Fibroblast of upper back skin (primary cell): ENCODE results near the gene NIN.
A peak's percentile ranks its signal among the peaks of the same experiment; 100 is the strongest.
"Not testable (repeated sequence)": the region's sequence is repeated elsewhere in the genome, so short reads cannot be mapped to it uniquely, and the experiment has no call there.

Experiments
- DNase-seq: peaks from one replicate; pipeline ENCODE4 v3.0.0-alpha.2; 2013

Gene NIN

DNA sequence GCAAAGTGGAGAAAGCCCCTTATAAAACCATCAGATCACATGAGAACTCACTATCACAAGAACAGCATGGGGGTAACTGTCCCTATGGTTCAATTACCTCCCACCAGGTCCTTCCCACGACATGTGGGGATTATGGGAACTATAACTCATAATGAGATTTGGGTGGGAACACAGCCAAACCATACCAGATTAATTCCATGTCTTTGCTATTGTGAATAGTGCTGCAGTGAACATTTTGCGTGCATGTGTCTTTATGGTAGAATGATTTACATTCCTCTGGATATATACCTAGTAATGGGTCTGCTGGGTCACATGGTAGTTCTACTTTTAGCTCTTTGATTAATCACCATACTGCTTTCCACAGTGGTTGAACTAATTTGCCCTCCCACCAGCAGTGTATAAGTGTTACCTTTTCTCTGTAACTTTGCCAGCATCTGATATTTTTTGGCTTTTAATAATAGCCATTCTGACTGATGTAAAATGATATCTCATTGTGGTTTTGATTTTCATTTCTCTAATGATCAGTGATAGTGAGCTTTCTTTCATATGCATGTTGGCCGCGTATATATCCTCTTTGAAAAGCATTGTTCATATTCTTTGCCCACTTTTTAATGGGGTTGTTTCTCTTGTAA, 133.2 kb downstream of the NIN start:
- DNase-seq = peak; percentile 93

DNA sequence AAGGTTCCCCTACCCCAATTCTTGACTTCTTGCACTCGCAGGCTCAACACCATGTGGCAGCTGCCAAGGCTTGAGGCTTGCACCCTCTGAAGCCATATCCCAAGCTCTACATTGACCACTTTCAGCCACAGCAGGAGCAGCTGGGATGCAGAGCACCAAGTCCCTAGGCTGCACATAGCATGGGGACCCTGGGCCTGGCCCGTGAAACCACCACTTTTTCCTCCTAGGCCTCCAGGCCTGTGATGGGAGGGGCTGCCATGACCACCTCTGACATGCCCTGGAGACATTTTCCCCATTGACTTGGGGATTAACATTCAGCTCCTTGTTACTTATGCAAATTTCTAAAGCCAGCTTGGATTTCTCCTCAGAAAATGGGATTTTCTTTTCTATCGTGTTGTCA, 136.7 kb downstream of the NIN start:
- DNase-seq = not testable (repeated sequence)

DNA sequence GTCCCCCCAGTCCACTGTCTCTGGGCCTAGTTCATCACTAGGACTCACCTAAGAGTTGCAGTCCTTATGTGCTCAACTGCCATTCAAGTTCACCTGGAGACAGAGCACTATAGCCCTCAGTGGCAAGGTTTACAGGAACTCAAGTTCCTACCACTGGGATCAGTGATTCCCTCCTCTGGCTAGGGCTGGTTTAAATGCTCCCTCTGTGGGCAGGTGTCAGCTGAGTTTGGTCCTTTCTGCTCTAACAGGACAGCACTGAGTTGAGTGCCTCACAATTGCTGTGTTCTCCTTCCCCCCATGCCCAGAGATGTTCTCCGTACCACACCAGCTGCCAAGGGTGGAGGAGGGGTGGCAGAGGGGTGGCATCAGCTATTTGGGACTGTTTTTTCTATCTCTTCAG, 142.1 kb downstream of the NIN start:
- no peak for DNase-seq

DNA sequence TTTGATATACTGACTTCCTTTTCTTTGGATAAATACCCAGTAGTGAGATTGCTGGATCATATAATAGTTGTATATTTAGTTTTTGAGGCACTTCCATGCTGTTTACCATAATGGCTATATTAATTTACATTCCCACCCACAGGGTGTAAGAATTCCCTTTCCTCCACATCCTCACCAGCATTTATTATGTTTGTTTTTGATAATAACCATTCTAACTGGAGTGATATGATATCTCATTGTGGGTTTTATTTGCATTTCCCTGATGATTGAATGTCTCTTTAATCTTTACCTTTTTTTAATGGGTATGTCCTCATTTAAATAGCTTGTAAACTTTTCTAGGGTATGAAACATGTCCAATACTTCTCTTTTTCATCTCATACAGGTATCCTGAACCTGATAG, 151.3 kb downstream of the NIN start:
- DNase-seq = no peak

DNA sequence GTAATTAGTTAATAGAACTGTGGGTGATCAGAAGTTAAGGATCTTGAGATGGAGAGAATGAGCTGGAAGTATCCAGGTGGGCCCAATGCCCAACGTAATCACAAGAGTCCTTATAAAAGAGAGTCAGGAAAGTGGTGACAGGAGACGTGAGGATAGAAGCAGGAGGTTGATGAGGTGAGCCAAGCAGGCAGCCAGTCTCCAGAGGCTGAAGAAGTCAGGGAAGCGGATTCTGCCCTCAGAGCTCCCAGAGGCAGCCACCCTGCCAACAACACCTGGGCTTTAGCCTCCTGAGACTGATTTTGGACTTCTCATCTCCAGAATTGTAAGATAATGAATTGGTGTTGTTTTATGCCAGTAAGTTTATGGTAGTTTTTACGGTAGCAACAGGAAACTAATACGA, 152.8 kb downstream of the NIN start:
- DNase-seq = no peak

DNA sequence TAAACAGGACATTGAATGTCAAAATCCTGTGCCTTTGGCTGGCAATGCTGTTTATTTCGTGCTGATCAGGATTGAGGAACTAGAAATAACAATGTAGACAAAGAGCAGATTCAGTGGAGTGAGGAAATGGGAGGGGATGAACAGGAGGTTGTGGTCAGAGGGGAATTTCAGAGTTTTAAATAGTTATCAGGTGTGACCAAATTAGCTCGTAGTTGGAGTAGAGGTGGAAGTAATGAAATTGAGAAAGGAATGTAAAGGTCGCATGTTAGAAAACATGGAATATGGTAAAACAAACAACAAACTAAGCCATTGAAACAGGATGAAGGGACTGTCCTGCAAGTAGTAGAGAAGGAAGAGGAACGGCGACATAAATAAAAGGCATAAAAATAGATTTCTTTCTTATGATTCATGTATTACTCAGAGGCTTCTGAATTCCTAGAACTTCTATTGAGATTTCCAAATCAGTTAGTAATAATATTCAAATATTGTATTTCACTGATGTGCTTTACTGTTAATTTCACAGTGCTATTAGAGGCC, 153.4 kb downstream of the NIN start:
- DNase-seq = peak; percentile 72

DNA sequence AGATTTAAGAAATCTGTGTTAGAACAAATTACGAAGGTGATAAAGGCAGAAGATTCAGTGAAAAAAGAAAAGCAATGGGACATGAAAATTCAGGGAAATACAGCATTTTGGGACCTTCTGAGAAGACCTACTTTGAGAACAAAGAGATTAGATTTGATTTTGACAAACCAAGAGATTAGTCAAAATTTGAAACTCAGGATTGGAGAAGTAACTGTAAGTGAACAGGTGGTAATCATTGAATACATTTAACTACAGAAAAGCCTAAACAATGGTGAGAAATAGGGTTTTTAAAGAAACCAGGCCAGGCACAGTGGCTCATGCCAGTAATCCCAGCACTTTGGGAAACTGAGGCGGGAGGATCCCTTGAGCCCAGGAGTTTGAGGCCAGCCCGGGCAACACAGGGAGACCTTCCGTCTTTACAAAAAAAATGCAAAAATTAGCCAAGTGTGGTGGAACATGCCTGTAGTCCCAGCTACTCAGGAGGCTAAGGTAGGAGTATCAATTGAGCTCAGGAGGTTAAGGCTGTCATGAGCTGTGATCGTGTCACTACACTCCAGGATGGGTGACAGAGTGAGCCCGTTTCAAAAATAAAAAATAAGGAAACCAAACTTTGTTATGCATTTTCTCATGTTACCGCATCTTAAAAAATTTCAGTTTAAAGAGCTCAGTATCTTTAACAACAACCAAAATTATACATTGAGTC, 154.0 kb downstream of the NIN start:
- DNase-seq = no peak

DNA sequence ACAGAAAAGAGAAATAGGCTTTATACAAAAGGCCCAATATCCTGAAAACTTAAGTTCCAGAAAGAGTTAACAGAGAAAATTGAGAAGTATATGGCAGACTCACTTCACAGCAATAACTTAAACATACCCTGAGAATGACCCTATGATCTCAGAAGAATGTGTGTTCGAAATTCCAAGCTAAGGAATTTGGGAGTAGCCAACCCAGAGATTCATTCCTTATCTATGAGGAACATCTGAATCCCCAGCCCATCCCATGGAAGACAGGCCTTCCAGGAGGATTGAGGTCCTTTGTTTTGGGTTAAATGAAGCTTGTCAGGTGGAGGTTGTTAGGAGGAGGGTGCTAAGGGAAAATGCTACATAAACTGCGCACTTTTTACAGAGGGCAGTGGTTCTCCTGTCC, 155.4 kb downstream of the NIN start:
- DNase-seq = peak; percentile 79

DNA sequence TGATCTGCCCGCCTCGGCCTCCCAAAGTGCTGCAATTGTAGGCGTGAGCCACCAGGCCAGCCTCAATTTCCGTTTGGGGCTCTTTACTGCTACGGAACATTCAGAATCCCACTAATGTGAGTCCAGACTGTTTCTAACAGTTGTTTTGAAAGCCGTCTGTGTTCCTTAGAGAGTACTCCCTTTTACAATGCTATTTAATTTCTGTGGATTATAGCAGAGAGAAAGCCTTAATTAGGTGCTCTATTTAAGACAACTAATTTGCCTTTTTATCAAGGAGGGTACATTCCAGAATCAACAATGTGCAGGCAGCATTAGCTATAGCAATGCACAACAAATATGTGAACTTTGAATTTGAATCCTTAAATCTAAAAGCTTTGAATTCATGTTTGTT, 160.1 kb downstream of the NIN start:
- no peak for DNase-seq

DNA sequence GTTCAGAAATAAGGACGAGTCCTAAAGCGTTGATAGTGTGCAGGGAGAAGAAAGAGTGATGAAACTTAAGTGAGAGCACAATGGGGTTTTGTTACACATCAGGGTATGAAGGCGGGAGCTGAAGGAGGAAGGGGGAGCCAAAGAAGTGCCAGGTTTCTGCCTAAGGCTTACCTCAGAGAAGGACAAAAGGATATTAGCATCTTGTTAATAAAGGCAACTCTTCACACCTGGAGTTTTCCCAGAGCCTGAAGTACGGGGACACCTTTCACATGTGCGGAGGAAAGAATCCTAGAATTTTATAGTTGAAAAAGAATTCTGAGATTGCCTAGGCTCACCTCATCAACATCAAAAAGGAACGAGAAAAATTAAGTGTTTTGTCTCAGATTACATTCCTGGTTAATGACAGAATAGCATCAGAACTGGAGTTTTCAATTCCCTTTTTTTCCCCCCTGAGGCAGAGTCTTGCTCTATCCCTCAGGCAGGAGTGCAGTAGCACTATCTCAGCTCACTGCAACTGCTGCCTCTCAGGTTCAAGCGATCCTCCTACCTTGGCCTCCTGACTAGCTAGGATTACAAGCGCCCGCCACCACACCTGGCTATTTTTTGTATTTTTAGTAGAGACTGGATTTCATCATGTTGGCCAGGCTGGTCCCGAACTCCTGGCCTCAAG, 160.6 kb downstream of the NIN start:
- no peak for DNase-seq
